ENCODE results near the gene WDR5B.
A peak's percentile ranks its signal among the peaks of the same experiment; 100 is the strongest.

The WDR5B gene

DNA sequence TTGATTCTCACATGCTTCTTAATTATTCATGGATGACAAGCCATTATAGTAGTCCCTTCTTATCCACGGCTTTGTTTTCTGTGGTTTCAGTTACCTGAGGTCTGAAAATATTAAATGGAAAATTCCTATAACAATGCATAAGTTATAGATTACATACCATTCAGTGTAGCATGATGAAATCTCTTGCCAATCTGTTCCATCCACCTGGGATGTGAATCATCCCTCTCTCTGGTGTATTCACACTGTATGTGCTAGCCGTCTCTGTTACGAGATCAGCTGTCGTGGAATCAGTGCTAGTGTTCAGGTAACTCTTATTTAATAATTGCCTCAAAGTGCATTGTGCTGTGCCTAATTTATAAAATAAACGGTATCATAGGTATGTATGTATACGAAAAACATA, 5.2 kb downstream of the WDR5B start:
- DNase-seq (ENCODE audit: extremely low spot score, insufficient read length, low read depth) = no peak
- FAIRE-seq = no peak

- FAIRE-seq (no peak), DNase-seq (ENCODE audit: extremely low spot score, insufficient read length, low read depth) (no peak)
Measured at GRCh38 chr3:122410111-122410510, 5.8 kb downstream of the WDR5B start.

- DNase-seq (ENCODE audit: extremely low spot score, insufficient read length, low read depth) (no peak), FAIRE-seq (peak; percentile 68)
Measured at GRCh38 chr3:122409446-122409845, 6.4 kb downstream of the WDR5B start.

GRCh38 chr3:122407946-122408345, 7.9 kb downstream of the WDR5B start:
- peak; percentile 33 for FAIRE-seq

DNA sequence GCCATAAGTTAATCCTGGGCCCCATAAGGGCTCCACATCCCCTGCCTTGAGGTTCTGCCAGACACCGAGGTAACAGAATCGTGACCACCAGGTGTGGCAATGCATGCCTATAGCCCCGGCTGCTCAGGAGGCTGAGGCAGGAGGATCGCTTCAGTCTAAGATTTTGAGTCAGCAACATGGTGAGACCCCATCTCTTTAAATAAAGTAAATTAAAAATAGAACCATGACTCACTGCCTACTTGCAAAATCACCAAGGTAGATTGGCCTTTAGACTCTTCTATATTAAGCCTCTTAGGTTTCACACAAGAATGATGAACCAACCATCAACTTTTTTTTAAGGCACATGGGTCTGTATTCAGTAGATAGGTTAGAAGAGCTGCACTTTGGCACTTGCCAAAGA, 9.7 kb downstream of the WDR5B start:
- DNase-seq (ENCODE audit: extremely low spot score, insufficient read length, low read depth) = no peak
- FAIRE-seq = peak; percentile 50

More at GRCh38 chr3:122407946-122408345, 7.9 kb downstream of the WDR5B start:
- no peak for DNase-seq (ENCODE audit: extremely low spot score, insufficient read length, low read depth)

GRCh38 chr3:122405015-122405414, 10.8 kb downstream of the WDR5B start:
- FAIRE-seq (no peak), DNase-seq (ENCODE audit: extremely low spot score, insufficient read length, low read depth) (no peak)

- DNase-seq (ENCODE audit: extremely low spot score, insufficient read length, low read depth) (no peak), FAIRE-seq (no peak)
Measured at GRCh38 chr3:122403489-122403888, 12.4 kb downstream of the WDR5B start.

DNA sequence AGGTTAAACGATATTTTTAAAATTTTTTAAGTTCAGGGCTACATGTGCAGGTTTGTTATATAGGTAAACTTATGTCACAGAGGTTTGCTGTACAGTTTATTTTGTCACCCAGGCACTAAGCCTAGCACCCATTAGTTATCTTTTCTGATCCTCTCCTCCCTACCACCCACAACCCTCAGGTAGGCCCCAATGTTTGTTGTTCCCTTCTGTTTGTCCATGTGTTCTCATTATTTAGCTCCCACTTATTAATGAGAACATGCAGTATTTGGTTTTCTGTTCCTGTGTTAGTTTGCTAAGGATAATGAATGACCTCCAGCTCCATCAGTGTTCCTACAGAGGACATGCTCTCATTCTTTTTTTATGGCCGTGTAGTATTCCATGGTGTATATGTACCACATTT, 16.9 kb downstream of the WDR5B start:
- no peak for DNase-seq (ENCODE audit: extremely low spot score, insufficient read length, low read depth)
- FAIRE-seq = no peak

GRCh38 chr3:122397201-122397600, 18.7 kb downstream of the WDR5B start:
- no peak for DNase-seq (ENCODE audit: extremely low spot score, insufficient read length, low read depth)
- FAIRE-seq = no peak

DNA sequence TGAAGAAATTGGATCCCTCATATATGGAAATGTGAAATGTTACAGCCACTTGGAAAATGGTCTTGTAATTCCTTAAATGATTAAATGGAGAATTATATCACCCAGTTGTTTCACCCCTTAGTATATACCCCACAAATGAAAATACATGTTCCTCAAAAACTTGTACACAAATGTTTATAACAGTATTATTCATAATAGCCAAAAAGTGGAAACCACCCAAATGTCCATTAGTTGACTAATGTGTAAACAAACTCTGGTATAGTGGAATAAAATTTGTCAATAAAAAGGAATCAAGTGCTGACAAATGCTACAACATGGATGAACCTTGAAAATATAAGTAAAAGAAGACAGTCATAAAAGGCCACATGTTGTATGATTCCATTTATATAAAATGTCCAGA, 19.4 kb downstream of the WDR5B start:
- FAIRE-seq (no peak), DNase-seq (ENCODE audit: extremely low spot score, insufficient read length, low read depth) (no peak)

DNA sequence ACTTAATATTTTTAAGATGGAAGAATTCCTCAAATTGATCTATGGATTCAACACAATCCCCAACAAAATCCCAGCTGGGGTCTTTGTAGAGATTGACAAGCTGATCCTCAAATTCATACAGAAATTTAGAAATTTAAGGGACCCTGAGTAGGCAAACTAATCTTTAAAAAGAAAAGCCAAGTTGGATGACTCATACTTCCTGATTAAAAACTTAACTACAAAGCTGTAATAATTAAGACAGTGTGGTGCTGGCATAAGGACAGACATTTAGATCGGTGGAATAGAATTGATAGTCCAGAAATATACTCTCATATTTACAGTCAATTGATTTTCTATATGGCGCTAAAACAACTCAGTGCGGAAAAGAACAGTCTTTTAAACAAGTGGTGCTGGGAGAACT, 20.3 kb downstream of the WDR5B start:
- no peak for FAIRE-seq
- no peak for DNase-seq (ENCODE audit: extremely low spot score, insufficient read length, low read depth)

DNA sequence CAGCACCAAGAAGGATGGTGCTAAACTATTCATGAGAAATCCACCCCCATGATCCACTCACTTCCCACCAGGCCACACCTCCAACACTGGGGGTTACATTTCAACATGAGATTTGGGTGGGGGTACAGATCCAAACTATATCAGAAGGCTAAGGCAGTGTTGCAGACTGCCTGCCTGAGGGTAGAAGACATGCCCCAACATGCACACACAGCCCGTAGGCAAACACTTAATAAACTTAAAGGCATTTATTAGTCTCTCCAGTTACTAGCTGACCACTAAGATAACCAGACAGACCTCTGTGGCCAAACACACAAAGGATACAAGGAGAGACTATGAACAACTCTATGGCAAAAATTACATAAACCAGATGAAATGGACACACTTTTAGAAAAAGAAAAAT, 21.7 kb downstream of the WDR5B start:
- FAIRE-seq (no peak), DNase-seq (ENCODE audit: extremely low spot score, insufficient read length, low read depth) (no peak)

DNA sequence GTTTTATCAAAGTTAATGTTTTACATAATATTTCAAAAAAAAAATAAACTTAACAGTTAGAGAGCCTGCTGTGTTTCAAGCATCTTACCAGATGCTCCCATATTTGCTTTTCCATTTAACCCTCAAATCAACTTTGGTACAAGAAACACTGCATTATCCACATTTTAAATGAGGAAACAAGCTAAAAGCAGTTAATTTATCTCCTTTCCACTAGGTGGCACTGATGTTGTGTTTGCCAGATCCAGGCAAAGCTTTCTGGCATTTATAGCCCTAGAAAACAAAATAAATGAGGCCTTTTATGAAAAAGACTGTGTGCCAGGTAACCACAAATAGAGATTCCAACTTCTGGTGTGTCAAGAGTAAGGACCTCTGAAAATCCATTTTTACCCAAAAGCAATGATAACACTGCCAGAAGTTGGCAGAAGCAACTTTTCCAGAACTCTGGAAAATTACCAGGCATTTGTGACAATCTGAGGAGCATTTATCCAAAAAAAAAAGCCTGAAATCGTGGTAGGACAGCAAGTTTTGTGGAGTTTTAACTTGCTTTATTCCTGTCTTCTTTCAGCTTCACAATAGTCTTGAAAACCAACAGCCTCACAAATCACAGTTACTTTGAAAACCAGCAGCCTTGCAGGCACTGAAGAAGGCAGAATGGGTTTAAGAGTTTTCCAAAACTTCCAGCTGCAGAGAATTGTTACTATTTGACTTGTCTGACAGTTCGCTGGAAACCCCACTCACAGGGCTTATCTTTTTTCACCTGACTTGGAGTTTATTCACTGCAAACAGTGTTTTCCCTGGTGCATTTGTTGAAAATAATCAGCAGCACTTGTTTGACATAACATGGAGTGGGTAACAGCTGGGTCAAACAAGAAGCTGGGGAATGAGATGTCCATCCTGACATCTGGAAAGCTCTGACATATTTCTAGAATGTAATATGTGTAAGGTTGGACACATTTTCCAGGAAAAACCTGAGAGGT, 22.7 kb downstream of the WDR5B start:
- DNase-seq (ENCODE audit: extremely low spot score, insufficient read length, low read depth) = no peak
- peak; percentile 92 for FAIRE-seq

GRCh38 chr3:122391681-122392446, 24.0 kb downstream of the WDR5B start:
- no peak for FAIRE-seq

GRCh38 chr3:122390665-122391064, 25.2 kb downstream of the WDR5B start:
- FAIRE-seq = no peak

More at GRCh38 chr3:122391681-122392446, 24.0 kb downstream of the WDR5B start:
- no peak for DNase-seq (ENCODE audit: extremely low spot score, insufficient read length, low read depth)

GRCh38 chr3:122389892-122390291, 26.0 kb downstream of the WDR5B start:
- FAIRE-seq (no peak), DNase-seq (ENCODE audit: extremely low spot score, insufficient read length, low read depth) (no peak)

More at GRCh38 chr3:122390665-122391064, 25.2 kb downstream of the WDR5B start:
- no peak for DNase-seq (ENCODE audit: extremely low spot score, insufficient read length, low read depth)

DNA sequence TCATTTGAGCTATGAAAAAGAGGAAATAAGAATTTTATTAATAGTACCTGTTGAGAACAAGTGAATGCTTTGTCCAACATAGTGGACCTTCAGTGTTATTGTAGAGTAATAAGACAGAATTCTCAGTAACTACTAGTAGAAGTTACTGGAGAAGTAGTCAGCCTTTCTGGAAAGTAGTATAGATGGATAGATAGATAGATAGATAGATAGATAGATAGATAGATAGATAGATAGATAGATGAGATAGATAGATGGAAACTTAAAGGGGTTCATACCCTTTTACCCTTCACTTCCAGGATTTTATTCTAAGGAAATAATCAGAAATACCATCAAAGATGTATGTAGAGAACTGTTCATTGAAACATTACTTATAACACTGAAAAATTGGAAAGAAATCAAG, 26.7 kb downstream of the WDR5B start:
- DNase-seq (ENCODE audit: extremely low spot score, insufficient read length, low read depth) (no peak), FAIRE-seq (no peak)

GRCh38 chr3:122387709-122388108, 28.2 kb downstream of the WDR5B start:
- DNase-seq (ENCODE audit: extremely low spot score, insufficient read length, low read depth) (no peak), FAIRE-seq (no peak)

GRCh38 chr3:122383771-122384697, 31.8 kb downstream of the WDR5B start, which contains the start of gene FAM162A:
Gene FAM162A, plus strand, starts transcription at chr3:122384182. Its CDS starts 84 bp downstream, at chr3:122384266.
- FAIRE-seq (peak; percentile 94), DNase-seq (ENCODE audit: extremely low spot score, insufficient read length, low read depth) (peak; percentile 87)
